CD4-positive, CD25-positive, alpha-beta regulatory T cell (primary cell): Measurements from ENCODE around the gene GYPC. TPM values are rescaled to one million over a fixed set of nuclear protein-coding genes. Genes with fewer than 3 reads are reported as not detected.
"Not testable (repeated sequence)": the region's sequence is repeated elsewhere in the genome, so short reads cannot be mapped to it uniquely, and the experiment has no call there.

Source experiments
- ATAC-seq, 2 donors: fragments of 150-1000 bp; cut with Tn5 transposase; one replicate each; pipeline ENCODE4 v1.10.0; 2021; ENCODE audit warnings: low read depth in 2 of 2, moderate number of reproducible peaks in 2 of 2, moderate library complexity in 1 of 2
- DNase-seq, 3 donors: peaks; one replicate each; pipeline versions ENCODE4 v3.0.0 to v3.0.0-alpha.2; 2012 to 2022; ENCODE audit warnings: mixed read lengths in 1 of 3
- H3K27ac ChIP-seq: one replicate; pipeline ENCODE4 v1.7.0; 2013; ENCODE audit warnings: mild to moderate bottlenecking, low read length; ENCODE audit not compliant: insufficient read depth, poor library complexity, severe bottlenecking
- H3K27me3 ChIP-seq: one replicate; pipeline ENCODE4 v1.7.0; 2013; ENCODE audit warnings: low read length; ENCODE audit not compliant: control insufficient read depth, insufficient read depth
- H3K36me3 ChIP-seq: one replicate; pipeline ENCODE4 v1.7.0; 2013; ENCODE audit warnings: mild to moderate bottlenecking, low read length, moderate library complexity; ENCODE audit not compliant: control insufficient read depth, insufficient read depth
- H3K4me1 ChIP-seq: 2 replicates; pipeline ENCODE4 v1.7.0; 2013; ENCODE audit warnings: mild to moderate bottlenecking, low read length; ENCODE audit not compliant: insufficient read depth, control insufficient read depth, poor library complexity, severe bottlenecking
- H3K4me3 ChIP-seq: one replicate; pipeline ENCODE4 v1.7.0; 2013; ENCODE audit warnings: low read depth, mild to moderate bottlenecking, low read length, moderate library complexity
- H3K9me3 ChIP-seq, 2 experiments: 1 replicate in 1 of 2; 2 replicates in 1 of 2; pipeline ENCODE4 v1.7.0; 2013; ENCODE audit warnings: low read length in 2 of 2, mild to moderate bottlenecking in 1 of 2, moderate library complexity in 1 of 2; ENCODE audit not compliant: control insufficient read depth in 2 of 2
- H3K27ac Mint-ChIP-seq, 3 donors: one replicate each; pipeline ENCODE4 v1.8.0; 2020 to 2022; ENCODE audit warnings: mild to moderate bottlenecking in 3 of 3, mixed read lengths in 3 of 3, moderate library complexity in 2 of 3
- H3K27me3 Mint-ChIP-seq: one replicate; pipeline ENCODE4 v1.8.0; 2022; ENCODE audit warnings: mild to moderate bottlenecking, mixed read lengths
- H3K36me3 Mint-ChIP-seq: one replicate; pipeline ENCODE4 v1.8.0; 2020; ENCODE audit warnings: mixed read lengths
- H3K4me1 Mint-ChIP-seq, 4 donors: one replicate each; pipeline ENCODE4 v1.8.0; 2020 to 2022; ENCODE audit warnings: mixed read lengths in 4 of 4, mild to moderate bottlenecking in 1 of 4
- H3K4me3 Mint-ChIP-seq, 4 donors: one replicate each; pipeline ENCODE4 v1.8.0; 2020 to 2022; ENCODE audit warnings: mild to moderate bottlenecking in 4 of 4, mixed read lengths in 4 of 4, moderate library complexity in 3 of 4
- H3K9me3 Mint-ChIP-seq, 7 donors: one replicate each; pipeline ENCODE4 v1.8.0; 2020 to 2022; ENCODE audit warnings: mixed read lengths in 7 of 7, mild to moderate bottlenecking in 3 of 7, moderate library complexity in 2 of 7
- polyA plus RNA-seq, 4 donors: library from polyadenylated mRNA; unstranded; fragments of 300-500 nt; fragmentation: Illumina TruSeq; gene quantifications; one replicate each; pipeline ENCODE4 v1.2.3, GENCODE V29; 2021
- total RNA-seq: library from RNA; stranded (reverse); gene quantifications from one replicate; pipeline ENCODE4 v1.2.3, GENCODE V29; 2022

GYPC gene
- total and polyA plus RNA-seq, 5 donors from 2014 or later = 75.2 to 210 (median 186) TPM

DNA sequence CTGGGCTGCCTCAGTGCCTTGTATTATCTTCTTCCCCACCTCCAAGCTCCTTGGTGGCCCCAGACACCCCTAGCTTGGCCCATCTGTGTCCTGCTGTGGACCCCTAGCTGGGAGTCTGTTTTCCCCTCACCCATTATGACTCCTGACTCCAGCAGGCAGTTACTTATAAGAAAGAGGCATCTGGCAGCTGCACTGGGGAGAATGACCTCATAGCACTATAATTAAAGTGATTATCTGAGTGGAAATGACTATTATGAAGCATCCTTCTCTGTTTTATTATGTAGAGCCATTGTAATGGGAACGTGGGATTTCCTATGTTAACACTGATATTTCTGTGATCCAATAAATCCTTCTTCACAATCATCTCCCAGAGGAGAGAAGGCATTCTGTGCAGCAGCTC lies 36.3 kb downstream of the GYPC start:
- not testable (repeated sequence) for H3K4me1 ChIP-seq, H3K27me3 ChIP-seq, H3K27me3 Mint-ChIP-seq, H3K4me1 Mint-ChIP-seq, DNase-seq, H3K9me3 ChIP-seq, H3K4me3 ChIP-seq, H3K4me3 Mint-ChIP-seq, H3K27ac ChIP-seq, ATAC-seq
- Mint-ChIP-seq H3K36me3 (peaks cover 87% of the 10 kb centered on the region), H3K9me3 (peaks cover 0 to 12% (median 4%) of the 10 kb centered on the region in 7 donors), H3K27ac (peak overlapping the region in 1 of 3 donors; percentile 20)
- peaks cover 46% of the 10 kb centered on the region for H3K36me3 ChIP-seq

DNA sequence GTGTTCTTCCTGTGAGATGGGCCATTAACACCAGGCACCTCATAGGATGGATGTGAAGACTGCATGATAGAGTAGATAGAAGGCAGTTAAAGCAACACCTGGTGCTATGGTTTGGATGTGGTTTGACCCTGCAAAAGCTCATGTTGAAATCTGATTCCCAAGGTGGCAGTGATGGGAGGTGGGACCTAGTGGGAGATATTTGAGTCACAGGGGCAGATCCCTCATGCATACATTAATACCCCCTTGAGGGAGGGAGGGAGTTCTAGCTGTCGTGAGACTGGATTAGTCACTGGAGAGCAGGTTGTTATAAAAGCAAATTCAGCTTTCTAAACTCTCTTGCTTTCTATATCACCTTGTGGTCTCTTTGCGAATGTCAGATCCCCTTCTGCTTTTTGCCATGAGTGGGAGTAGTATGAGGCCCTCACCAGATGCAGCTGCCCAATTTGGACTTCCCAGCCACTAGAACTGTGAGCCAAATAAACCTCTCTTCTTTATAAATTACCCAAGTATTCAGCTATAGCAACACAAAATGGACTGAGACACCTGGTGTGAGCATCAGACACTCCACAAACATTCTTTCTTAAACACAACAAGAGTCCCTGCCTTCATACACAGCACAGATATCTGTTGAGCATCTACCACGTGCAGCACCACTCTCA lies 37.1 kb downstream of the GYPC start:
- H3K36me3 Mint-ChIP-seq = peaks cover 89% of the 10 kb centered on the region
- H3K9me3 ChIP-seq, H3K27ac Mint-ChIP-seq, H3K4me1 ChIP-seq, H3K27ac ChIP-seq, DNase-seq, H3K27me3 Mint-ChIP-seq, ATAC-seq, H3K4me1 Mint-ChIP-seq, H3K4me3 ChIP-seq, H3K27me3 ChIP-seq: not testable (repeated sequence)
- peaks cover 54% of the 10 kb centered on the region for H3K36me3 ChIP-seq
- H3K9me3 Mint-ChIP-seq = peaks cover 0 to 12% (median 4%) of the 10 kb centered on the region in 7 donors
- peak overlapping the region in 1 of 4 donors; percentile 3 for H3K4me3 Mint-ChIP-seq

DNA sequence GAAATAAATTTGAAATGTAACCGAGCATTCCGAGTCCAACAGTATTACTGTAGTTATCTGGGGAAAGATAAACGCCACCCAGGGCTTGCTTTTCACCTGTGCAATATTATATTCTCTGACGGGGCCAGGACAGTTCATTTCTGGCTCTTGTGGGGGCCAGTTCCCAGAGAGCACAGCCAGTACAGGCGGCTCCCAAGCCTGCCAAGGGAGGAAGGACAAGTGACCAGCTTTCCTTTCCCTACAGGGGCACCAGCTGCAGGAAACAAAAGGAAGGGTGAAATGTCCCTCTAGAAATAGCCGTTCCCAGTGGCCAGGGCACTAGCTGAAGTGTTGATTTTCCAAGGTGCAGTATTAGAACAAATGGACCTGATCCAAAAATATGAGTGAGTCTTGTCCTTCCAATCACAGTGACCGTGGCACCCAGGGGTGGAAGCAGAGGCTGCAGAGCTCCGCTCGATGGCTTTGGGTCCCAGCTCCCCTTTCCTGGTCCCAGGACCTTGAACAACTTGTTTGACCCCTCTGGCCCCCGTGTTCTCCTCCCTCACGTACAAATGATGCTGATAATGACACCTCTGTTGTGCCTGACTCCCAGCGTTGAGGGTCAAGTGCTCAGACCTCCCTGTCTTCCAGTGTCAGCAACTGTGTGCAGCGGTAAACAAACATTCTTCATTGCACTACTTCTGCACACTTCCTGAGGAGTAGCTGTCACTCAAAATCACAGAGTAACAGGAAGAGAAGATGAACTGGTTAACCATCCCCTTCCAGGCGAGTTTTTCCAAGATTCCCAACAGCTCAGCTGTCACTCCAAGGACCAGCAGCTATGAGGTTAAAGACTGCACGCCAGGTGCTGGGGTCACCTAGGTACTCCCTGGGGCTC lies 40.9 kb downstream of the GYPC start:
- no peak overlapping the region for H3K4me3 ChIP-seq
- H3K27ac Mint-ChIP-seq = peak overlapping the region in 2 of 3 donors; percentile 56 to 88
- peaks cover 0 to 7% (median 2%) of the 10 kb centered on the region in 7 donors for H3K9me3 Mint-ChIP-seq
- no peak for ATAC-seq
- peaks cover 0 to 11% (median 4%) of the 10 kb centered on the region in 4 donors for H3K4me1 Mint-ChIP-seq
- no peak overlapping the region for H3K27ac ChIP-seq
- no peaks in the 10 kb centered on the region for H3K27me3 ChIP-seq
- H3K27me3 Mint-ChIP-seq = no peaks in the 10 kb centered on the region
- H3K36me3 Mint-ChIP-seq = peaks cover 76% of the 10 kb centered on the region
- no peak for DNase-seq
- H3K9me3 ChIP-seq = peaks cover 0 to 3% of the 10 kb centered on the region in 2 experiments
- no peak overlapping the region for H3K4me3 Mint-ChIP-seq
- H3K36me3 ChIP-seq = peaks cover 47% of the 10 kb centered on the region
- no peaks in the 10 kb centered on the region for H3K4me1 ChIP-seq

DNA sequence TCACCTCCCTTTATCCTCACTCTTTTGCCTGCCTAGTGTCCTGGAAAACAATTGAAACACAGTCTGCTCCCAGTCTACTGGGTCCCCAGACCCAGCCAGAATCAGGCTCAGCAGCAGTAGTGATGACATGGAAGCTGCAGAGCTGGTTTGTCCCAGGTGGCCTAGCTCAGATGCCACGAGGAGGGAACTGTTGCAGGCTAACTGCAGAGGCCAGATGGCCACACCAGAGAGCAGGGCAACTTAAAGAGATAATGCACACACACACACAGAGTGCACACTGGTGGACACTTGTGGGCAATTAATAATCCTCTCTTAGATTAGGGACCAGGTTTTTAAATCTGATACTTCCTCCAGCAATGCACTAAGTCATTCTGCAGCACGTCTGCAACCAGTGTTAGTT lies 42.4 kb downstream of the GYPC start:
- Histone ChIP-seq H3K9me3 (no peaks in the 10 kb centered on the region), H3K27me3 (no peaks in the 10 kb centered on the region), H3K4me1 (no peaks in the 10 kb centered on the region), H3K27ac (no peak overlapping the region), H3K36me3 (peaks cover 44% of the 10 kb centered on the region), H3K4me3 (no peak overlapping the region)
- Mint-ChIP-seq H3K27me3 (no peaks in the 10 kb centered on the region), H3K9me3 (peaks cover 0 to 3% (median 0%) of the 10 kb centered on the region in 7 donors), H3K4me1 (peaks cover 0 to 13% (median 5%) of the 10 kb centered on the region in 4 donors), H3K4me3 (peak overlapping the region in 1 of 4 donors; percentile 21), H3K36me3 (peaks cover 61% of the 10 kb centered on the region), H3K27ac (peak overlapping the region in 1 of 3 donors; percentile 32)
- DNase-seq (no peak), ATAC-seq (no peak)

DNA sequence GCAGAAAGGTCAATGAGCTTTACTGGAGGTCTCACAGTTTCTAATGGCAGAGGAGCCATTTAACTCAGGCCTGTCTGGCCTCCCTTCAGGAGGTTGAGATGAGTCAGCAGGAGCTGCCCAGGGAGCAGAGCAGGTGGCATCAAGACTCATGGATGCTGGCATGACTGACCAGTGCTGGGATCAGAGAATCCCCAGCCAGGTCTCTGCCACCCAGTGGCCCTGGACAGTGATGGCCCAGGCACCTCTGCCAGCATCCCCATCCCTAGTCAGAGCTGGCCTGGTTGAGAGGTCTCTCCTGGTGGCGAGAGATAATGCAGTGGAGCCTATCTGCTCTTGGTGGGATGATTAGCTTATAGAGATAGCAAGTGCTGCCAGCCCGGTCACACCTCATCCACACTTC lies 43.1 kb downstream of the GYPC start:
- Histone ChIP-seq H3K27ac (no peak overlapping the region), H3K36me3 (peaks cover 38% of the 10 kb centered on the region), H3K4me3 (no peak overlapping the region), H3K27me3 (no peaks in the 10 kb centered on the region), H3K9me3 (no peaks in the 10 kb centered on the region), H3K4me1 (no peaks in the 10 kb centered on the region)
- DNase-seq (no peak), ATAC-seq (no peak)
- Mint-ChIP-seq H3K27ac (no peak overlapping the region), H3K4me3 (no peak overlapping the region), H3K36me3 (peaks cover 58% of the 10 kb centered on the region), H3K27me3 (no peaks in the 10 kb centered on the region), H3K9me3 (peaks cover 0 to 3% (median 0%) of the 10 kb centered on the region in 7 donors), H3K4me1 (peaks cover 0 to 13% (median 5%) of the 10 kb centered on the region in 4 donors)

DNA sequence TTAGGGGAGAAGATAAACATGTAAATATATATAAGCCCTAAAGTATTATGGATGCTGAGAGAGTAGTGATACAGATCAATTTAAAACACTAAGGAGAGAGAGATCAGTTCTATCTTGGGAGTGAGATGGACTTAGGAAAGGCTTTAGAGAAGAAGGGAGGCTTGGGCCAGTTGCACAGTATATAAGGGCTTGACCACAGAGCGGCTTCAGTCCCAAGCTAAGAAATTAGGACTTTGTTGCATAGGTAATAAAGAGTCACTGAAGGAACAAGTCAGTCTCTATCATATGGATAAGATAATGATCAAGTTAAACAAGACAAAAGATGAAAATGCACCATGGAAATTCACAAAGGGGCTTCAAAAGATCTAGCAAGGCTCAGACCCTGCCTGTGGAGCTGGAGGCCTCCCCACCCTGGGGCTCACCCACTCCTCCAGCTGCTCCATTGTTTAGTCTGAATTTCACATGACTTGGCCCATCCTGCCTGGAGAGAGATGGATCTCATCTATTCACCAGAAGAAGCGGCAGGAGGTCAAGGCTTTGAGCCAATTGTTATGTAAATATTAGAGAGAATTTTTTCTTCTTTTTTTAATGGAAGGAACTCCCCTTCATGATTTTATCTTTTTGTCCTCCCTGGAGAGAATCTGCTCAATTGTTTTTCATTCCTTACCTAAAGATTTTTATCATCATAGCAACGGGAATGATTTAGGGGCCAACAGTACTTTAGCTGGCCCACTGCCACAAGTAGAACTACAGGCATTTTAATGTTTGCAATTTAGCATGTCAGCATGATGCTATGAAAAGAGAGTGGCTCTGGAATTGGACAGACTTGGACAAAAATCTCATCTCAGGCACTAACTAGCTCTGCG lies 44.0 kb downstream of the GYPC start:
- no peak for DNase-seq
- H3K27ac Mint-ChIP-seq = peak overlapping the region in 1 of 3 donors; percentile 60
- peaks cover 32% of the 10 kb centered on the region for H3K36me3 ChIP-seq

DNA sequence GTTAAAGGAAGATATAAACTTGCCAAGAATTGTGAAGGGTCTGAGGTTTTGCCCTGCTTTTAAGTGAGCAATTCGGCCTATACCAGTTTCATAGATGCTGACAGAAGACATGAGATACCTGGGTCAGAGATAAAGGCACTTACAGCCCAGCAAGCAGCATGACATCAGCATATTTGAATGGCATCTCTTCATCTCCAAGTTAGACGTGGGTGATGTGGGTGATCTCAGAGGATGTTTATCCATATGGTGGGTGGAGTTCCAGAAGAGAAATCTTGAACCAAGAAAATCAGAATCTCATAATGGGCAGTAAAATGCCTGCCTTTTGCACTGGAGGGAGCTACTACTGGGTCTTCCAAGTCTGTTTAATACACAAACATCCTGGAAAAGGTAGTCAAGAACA lies 44.7 kb downstream of the GYPC start:
- peaks cover 25% of the 10 kb centered on the region for H3K36me3 ChIP-seq
- H3K27me3 ChIP-seq = no peaks in the 10 kb centered on the region
- H3K36me3 Mint-ChIP-seq = peaks cover 42% of the 10 kb centered on the region
- no peaks in the 10 kb centered on the region for H3K9me3 ChIP-seq
- H3K27ac ChIP-seq = no peak overlapping the region
- no peak overlapping the region for H3K4me3 ChIP-seq
- no peak overlapping the region for H3K4me3 Mint-ChIP-seq
- peaks cover 0 to 4% (median 0%) of the 10 kb centered on the region in 7 donors for H3K9me3 Mint-ChIP-seq
- peaks cover 0 to 13% (median 5%) of the 10 kb centered on the region in 4 donors for H3K4me1 Mint-ChIP-seq
- H3K4me1 ChIP-seq = no peaks in the 10 kb centered on the region
- peak overlapping the region in 1 of 3 donors; percentile 60 for H3K27ac Mint-ChIP-seq
- ATAC-seq = no peak
- DNase-seq = peak in 1 of 3 donors; percentile 26
- H3K27me3 Mint-ChIP-seq = no peaks in the 10 kb centered on the region

More for the DNA sequence above, 44.0 kb downstream of the GYPC start:
- peaks cover 0 to 3% (median 0%) of the 10 kb centered on the region in 7 donors for H3K9me3 Mint-ChIP-seq
- Histone ChIP-seq H3K4me1 (no peaks in the 10 kb centered on the region), H3K9me3 (no peaks in the 10 kb centered on the region), H3K27me3 (no peaks in the 10 kb centered on the region), H3K4me3 (no peak overlapping the region), H3K27ac (no peak overlapping the region)
- H3K27me3 Mint-ChIP-seq = no peaks in the 10 kb centered on the region
- peaks cover 49% of the 10 kb centered on the region for H3K36me3 Mint-ChIP-seq
- H3K4me3 Mint-ChIP-seq = no peak overlapping the region
- no peak for ATAC-seq
- H3K4me1 Mint-ChIP-seq = peaks cover 0 to 13% (median 5%) of the 10 kb centered on the region in 4 donors
